ENCODE data around the gene EID1.
"Not testable (repeated sequence)": the region's sequence is repeated elsewhere in the genome, so short reads cannot be mapped to it uniquely, and the experiment has no call there.

Gene EID1

GRCh38 chr15:48910554-48910953 lies 32.6 kb downstream of the EID1 start:
- not testable (repeated sequence) for DNase-seq (ENCODE audit: low spot score)

GRCh38 chr15:48913141-48913540 lies 35.2 kb downstream of the EID1 start:
- DNase-seq (ENCODE audit: low spot score) = no peak

DNA sequence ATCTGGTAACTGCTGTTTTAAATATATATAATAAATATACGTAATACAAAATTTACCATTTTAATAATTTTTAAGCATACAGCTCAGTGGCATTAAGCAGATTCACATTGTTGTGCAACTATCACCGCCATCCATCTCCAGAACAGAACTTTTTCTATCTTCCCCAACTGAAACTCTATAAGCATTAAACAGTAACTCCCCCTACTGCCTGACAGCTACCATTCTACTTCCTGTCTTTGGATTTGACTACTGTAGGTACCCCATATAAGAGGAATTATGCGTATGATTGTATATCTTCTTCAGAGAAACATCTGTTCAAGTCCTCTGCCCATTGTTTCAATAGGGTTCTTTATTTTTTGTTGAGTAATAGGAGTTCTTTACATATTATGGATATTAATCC lies 36.8 kb downstream of the EID1 start:
- DNase-seq (ENCODE audit: low spot score) = no peak

- DNase-seq (ENCODE audit: low spot score) = no peak
These were observed 37.9 kb downstream of the EID1 start for GRCh38 chr15:48915861-48916260.

DNA sequence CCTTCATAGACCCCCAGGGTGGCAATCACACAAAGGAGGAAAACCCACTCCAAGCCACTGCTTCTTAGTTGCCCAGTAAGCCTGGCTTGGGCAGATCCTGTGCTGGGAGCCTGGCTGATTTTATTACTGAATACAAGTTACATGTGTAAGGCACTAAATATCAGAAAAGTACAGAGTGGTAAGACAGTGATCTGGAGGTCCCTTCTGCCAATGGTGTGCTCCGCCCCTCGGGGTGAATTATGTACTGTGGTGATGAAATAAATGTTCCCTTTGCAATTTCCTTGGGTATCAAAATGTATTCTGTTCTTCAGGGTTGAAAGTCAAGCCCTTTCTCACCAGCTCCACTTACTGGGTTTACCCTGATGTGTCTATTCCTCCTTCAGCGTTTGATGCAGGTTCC lies 38.8 kb downstream of the EID1 start:
- DNase-seq (ENCODE audit: low spot score) = no peak

- no peak for DNase-seq (ENCODE audit: low spot score)
These were observed 44.1 kb downstream of the EID1 start for GRCh38 chr15:48922046-48922445.

DNA sequence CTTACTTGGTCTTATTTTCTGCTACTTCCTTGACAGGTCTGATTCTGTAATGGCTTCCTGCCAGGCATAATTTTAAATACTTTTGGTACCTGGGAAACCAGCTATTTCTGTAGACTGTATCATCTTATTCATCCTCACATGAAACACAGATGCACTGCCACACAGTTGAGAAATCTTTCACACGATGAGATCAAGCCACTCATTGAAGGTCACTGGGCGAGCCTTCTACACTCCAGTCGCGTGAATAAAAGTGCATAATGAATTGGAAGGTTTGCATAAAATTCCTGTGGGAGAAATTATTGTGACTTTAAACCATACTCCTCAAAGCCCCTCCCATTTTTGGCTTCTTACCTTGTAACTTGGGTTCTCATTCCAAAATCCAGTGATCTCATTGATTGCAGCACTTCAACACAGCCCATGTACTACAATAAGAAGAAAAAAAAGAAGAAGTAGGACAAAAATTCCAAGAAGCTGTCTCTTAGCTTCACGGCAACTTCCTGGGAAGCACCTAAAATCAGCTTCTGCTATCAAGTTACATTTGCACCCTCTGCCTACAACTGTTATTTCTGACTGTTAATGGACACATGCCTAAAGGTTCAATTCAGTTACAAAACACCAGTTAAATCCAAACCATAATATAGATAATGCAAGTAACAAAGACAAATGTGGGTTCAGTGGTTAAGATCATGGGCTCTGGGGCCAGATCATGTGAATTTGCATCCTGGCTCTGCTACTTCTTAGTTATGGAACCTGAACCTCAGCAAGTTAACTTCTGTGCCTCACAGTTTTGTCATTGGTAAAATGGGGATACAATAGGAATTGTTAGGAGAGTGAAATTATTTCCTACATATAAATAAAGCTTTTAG lies 46.8 kb downstream of the EID1 start:
- DNase-seq (ENCODE audit: low spot score) = no peak

GRCh38 chr15:48925714-48926223 lies 47.8 kb downstream of the EID1 start:
- no peak for DNase-seq (ENCODE audit: low spot score)

DNA sequence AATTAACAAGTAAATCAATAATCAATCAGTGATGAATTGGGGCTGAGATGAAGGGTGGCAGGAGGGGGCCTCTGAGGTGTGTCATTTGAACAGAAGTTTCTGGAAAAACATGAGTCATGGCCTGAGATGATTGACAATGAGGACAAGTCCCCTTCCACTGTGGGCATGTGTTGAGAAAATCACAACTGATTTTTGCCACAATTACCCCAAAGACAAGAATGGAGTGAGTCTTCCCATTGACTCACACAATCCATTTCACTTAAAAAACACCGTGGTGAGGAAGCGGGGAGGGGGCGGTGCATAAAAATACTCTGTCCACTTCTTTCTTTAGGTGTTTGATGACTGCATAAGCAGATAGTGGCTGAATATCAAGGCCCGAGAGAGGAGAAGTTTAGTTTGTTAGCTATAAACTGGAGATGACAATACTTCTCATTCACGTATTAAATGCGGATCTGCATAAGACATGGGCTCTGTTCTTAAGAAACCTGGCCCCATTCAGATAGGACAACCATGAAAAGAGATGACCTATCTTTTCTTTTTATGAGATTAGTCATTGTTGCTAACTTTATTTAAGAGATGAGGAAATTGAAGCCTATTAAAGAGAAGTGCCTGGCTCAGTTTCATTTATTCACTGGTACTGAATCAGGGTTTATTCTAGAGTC lies 51.1 kb downstream of the EID1 start:
- no peak for DNase-seq (ENCODE audit: low spot score)

GRCh38 chr15:48929661-48930060 lies 51.7 kb downstream of the EID1 start:
- DNase-seq (ENCODE audit: low spot score) = no peak
